Medulla oblongata (tissue), 1 donor: ENCODE measurements around the gene XPA.

Source experiments
- DNase-seq: peaks from one replicate; pipeline ENCODE4 v3.0.0-alpha.2; 2015; ENCODE audit errors: extremely low spot score

XPA gene

DNA sequence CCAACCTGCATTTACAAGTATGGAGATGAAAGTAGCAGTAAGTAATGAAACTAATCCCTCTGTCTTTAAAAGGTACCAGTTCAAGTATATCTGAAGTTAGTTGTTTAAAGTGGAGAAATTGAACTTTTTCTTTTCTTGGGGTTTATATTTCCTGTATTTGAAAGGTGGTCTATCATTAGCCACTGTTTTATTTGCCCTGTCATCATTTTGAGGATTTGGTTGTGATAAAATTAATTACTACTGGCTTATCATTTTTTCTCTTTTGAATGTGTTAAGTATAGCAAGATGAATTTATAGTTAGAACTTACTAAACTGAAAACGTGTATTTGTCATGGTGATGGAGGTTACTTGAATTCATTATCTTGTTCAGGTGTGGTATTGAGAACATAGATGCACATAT is 38.4 kb downstream of the XPA start:
- DNase-seq, result no peak

DNA sequence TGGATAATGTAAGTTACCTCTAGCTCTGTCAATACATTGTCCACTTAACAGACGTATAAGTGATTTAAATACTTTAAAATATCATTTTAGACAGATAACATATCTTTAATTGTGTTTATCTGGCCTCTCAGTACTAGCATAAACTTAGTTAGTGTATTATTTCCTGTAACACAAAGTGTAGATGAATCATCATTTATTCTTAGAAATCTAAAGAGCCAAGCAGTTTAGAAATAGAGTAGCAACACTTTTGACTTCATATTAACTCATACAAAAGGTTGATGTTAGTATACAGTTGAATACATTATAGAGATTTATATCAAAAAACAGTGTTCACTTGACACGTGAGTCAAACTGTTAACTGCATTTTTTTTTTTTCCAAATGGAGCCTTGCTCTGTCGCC is 45.5 kb downstream of the XPA start:
- DNase-seq, result no peak

DNA sequence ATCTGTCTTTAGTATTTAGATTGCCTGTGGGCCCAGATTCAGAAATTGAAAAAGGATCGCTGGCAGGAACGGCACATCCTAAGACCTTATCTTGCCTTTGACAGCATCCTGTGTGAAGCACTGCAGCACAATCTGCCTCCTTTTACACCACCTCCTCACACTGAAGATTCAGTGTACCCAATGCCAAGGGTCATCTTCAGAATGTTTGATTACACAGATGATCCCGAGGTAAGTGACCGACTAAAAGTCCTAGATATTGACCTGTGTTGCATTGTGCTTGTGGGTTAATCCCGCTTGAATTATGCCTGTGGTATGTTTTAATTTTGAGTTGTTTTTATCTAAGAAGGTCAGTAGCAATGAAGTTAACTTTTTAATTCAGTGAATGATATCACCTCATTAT is 49.1 kb downstream of the XPA start:
- DNase-seq, result no peak

DNA sequence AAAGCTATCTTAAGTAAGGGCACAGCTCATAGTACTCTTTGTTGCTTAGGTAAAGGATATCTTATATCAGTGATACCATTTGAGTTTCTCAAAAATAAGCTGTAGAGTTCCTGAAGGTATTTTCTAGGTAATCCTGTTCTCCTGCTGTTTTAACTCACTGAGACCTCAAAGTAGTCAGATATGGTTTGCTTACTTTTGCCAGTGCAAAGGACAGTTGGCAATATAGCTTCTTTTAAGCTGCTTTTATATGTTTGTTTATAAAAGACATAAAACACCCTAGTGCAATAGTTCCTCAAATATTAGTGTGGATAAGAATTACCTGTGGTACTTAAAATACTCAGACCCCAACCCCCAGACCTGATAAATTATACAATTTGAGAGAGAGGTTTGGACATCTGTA is 51.4 kb downstream of the XPA start:
- DNase-seq, result no peak

DNA sequence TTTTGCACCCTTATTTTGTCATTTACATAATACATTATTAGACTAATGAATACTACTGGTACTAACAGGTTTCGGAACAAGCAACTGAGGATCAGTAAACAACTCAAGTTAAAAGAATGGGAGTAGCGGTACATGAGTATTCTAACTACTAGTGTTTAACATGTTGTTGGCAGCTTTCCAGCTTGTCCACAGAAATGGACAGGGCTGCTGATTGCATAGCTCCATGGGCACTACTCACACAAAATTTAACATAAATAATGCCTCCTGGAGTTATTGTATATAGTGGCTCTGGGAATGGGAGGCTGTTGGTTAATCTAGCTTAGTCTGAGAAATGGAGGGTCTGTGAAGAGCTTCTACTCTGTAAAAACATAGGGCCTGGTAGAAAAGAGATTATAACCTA is 56.8 kb downstream of the XPA start:
- no peak for DNase-seq

DNA sequence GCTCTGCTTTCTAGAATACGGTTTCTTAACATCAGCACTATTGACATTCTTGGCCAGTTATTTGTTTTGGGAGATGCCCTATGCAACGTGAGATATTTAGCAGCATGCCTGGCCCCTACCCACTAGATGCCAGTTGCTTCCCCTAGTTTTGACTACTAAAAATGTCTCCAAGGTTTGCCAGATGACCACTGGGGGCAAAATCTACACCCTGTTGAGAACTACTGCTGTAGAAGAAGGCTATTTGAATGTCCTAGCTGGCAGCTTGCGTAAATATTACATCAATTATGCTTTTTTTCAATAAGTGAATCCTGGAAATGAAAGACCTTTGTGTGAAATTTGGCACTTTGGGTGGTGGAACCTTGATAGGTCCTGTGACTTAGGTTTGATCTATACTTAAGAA is 58.5 kb downstream of the XPA start:
- DNase-seq, result no peak

DNA sequence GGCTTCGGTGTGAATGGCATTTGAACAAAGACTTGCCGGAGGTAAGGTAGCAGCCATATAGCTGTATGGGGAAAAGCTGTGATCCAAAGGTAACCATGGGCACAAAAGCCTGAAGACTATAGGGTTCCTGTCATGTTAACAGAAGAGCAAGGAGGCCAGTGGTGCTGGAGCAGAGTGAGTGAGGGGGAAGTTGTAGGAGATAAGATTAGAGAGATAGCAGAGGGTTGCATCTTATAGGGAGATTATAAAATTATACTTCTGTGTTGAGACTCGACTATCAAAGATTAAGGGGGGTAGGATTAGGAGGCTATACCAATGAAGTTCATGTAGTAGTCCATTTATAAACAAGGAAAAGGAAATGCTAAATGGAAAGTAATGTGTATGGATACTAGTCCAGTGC is 60.2 kb downstream of the XPA start:
- no peak for DNase-seq

DNA sequence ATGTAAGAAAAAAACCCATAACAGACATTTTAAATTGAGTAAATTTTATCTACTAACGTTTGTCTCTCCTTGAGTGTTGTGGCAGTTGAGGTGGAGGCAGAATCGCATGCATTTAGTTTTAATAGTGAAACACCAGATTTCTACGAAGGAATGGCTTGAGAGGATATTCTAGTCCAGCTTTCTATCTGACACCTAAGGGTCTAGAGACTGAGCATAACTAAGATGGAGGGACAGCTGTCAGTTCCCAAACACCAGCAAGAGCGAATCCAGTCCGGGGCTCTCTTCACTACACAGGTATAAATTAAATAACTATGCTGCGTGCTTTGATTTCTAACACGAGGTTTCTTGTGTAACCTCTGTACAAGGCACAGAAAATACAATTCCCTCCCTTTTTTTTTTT is 62.1 kb downstream of the XPA start:
- DNase-seq, result no peak

DNA sequence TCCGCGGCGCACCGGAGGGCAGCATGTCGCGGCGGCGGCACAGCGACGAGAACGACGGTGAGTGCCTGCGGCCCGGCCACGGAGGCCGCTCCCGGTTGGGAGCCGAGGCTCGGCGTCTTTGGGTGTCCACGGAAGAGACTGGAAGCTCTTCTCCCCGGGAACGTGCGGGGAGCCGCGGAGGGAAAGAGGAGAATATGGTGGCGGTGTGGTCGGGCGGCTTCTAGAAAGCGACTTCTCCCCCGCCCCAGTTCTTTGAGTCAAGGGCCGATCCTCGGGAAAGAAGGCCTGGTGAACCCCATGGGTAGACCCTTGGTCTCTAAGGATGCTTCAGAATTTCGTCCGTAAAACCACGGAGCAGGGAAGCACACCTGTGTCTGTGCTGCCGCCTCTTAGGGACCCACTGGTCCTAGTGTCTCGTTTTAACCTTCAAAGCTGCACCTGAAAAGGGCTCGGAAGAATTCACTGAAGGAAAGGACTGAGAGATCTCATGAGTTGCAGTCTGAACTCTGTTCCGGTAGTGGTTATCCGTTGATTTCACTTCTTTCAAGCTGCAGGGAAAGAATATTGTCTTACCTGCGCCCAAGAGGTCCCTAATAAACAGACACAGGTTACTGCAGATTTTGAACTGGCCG is 63.2 kb downstream of the XPA start:
- peak; percentile 37 for DNase-seq

DNA sequence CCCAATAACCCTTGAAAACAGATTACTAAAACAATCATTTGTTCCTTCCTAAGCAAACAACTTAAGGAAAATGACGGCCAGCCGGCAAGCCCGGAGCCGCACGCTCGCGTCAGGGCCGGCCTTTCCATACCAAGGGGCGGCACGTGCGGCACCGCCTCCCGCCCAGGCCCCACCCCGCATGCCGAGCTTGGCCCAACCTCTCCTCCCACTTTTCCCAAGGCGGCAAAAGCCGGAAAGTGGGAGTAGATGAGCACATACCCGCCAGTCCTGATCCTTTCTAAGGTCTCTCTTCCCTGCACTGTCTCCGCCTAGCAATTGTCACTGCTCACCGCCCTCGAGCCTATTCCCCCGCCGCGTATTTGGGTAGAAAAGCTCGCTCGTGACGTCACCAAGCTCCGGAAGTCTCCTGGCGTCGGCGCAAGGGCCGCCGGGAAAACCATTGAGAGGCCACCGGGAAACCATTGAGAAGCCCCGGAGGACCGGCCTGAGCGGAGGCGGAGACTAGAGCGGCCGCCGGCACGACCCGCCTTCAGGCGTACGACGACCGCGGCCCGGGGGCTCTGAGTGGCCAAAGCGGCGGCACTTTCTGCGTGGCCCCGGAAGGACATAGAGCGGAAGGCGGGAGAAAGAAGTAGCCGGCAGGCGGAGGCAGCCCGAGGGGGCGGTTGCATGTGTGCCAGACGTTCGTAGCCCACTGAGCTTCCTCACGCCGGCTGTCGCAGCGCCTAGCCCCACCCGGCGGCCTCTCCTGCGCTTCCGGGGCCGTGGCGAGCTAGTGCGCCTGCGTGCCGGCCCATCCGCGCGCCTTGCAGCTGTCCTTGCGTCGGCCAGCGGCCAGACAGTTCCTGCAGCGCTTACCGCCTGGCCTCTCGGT is 63.9 kb downstream of the XPA start, which contains the start of the genes NCBP1 and TSTD2:
Gene NCBP1 (plus strand): TSS at position 837 of the 874 bp plus-strand sequence. CDS start 61 bp downstream, outside the sequence.
Gene TSTD2 (minus strand): TSS at position 384 of the 874 bp plus-strand sequence. CDS start 5,806 bp downstream, outside the sequence.
- DNase-seq, result peak; percentile 98

DNA sequence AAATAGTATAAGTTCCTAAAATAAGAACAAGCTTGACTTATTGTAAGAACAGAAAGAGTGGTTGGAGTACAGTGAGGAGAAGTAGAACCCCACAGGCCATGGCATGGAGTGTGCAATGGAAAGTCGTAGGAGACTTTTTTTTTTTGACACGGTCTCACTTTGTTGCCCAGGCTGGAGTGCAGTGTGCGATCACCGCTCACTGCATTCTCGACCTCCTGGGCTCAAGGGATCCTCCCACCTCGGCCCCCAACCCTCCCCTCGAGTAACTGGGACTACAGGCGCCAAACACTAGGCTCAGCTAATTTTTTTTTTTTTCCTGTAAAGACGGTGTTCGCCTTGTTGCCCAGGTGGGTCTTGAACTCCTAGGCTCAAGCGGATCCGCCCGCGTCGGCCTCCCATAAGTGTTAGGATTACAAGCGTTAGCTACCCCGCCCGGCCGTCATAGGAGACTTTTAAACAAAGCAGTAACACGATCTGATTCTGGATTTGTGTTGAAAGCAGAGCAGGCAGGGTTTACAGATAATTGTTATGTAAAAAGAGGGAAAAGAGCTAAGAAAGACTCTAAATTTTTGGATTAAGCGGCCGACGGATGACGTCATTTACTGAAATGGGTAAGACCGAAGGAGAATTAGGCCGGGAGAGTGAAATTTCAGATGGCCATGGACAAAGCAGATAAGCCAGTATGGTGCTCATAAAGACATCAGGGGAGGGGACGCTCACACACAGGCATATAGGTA is 64.7 kb downstream of the XPA start:
- peak; percentile 62 for DNase-seq

DNA sequence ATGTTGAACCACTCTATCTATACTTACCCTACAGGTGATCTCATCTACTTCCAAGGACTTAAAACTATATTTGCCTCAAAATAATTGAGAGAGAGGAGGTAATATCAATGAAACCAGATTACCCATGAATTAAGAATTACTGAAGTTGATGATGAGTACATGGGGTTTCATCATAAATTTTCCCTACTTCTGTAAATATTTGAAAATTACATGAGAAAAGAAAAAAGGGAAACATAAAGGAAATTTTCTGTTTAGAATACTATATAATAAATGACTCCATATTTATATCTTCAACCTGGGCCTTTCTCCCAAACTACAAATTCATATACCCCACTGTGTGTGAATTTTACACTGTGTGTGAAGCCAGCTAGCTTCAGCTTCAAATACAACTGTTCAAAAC is 66.5 kb downstream of the XPA start:
- no peak for DNase-seq

DNA sequence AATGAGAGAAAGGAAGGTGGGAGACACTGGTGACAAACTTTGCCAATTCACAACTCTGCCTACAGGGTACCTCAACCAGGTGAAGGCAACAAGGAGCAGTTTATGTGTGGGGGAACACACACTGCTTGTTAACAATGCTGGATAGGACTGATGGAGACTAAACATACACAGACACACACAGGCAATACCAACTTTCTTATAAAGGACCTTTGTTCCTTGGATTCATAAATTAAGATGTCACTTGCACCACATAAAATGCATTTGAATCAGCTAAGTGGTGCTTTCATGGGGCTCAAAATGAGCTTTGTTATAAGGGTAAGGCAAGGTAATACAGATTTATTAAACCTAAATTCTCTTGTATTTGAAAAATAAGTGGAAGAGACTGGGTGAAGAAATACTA is 68.0 kb downstream of the XPA start:
- DNase-seq, result no peak

DNA sequence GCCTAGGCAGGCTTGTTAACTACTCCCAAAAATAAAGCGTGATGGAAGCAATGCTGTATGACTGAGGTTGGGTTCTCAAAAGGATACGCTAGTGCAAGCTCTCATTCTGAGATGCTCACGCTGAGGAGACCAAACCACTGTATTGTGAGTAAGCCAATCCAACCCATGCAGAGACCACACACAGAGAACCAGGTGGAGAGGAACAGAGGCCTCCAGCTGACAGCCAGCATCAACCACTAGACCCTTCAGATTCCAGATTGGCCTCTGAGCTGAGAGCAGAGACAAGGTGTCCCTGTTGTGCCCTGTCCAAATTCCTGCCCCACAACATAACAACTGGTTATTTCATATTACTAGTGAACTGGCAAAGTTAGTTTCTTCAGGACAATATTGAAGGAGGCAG is 68.5 kb downstream of the XPA start:
- no peak for DNase-seq

DNA sequence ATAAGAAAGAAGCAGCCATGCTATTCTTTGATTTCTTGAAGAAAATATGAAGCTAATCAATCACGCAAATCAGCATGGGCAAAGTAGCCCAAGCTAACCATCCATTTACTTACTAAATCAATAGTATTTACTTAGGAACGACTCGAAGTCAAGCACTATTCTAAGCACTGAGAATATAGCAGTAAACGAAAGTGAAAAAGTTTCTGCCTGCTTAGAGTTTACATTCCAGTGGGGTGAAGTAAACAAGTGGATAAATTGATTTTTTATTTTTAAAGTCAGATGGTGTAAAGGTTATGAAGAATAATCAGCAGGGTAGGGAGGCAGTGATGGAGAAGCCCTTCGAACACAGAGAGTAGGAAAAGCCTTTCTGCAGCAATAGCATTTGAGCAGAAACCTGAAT is 69.5 kb downstream of the XPA start:
- DNase-seq, result no peak

DNA sequence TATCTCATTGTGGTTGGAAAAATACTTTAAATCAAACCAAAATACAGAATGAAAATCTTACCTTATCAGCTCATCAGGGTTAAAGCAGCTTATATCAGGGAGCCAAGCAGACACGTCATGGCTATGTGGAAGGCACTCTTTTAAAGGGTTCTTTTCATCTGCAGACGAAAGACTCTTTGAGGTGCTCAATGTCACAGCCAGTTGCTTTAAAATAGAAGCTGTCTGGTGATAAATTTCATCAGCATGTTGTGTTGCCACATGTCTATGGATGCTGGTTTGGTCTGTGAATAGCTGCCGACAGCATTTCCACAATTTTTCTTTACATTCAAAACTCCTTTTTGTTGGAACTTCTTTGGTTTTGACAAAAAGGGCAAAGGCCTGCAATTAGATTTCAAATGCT is 71.5 kb downstream of the XPA start:
- no peak for DNase-seq
